Duodenal mucosa (tissue), 2 donors: Measurements from ENCODE around the gene MMP20.

Source experiments
- H3K27ac ChIP-seq: one replicate; pipeline ENCODE4 v1.7.0; 2013; ENCODE audit warnings: low read depth, low read length
- H3K27me3 ChIP-seq, 2 donors: one replicate each; pipeline ENCODE4 v1.7.0; 2013; ENCODE audit warnings: low read length in 2 of 2, control low read depth in 1 of 2; ENCODE audit not compliant: insufficient read depth in 2 of 2, control insufficient read depth in 1 of 2
- H3K36me3 ChIP-seq, 2 donors: one replicate each; pipeline ENCODE4 v1.7.0; 2013; ENCODE audit warnings: low read length in 2 of 2, control low read depth in 1 of 2; ENCODE audit not compliant: insufficient read depth in 2 of 2, control insufficient read depth in 1 of 2
- H3K4me1 ChIP-seq, 2 donors: one replicate each; pipeline ENCODE4 v1.7.0; 2013; ENCODE audit warnings: low read length in 2 of 2, control low read depth in 1 of 2; ENCODE audit not compliant: insufficient read depth in 2 of 2, control insufficient read depth in 1 of 2
- H3K4me3 ChIP-seq, 2 donors: one replicate each; pipeline ENCODE4 v1.7.0; 2013; ENCODE audit warnings: low read length in 2 of 2, low read depth in 1 of 2
- H3K9ac ChIP-seq, 2 donors: one replicate each; pipeline ENCODE4 v1.7.0; 2013; ENCODE audit warnings: low read length in 2 of 2, low read depth in 1 of 2
- H3K9me3 ChIP-seq, 2 donors: one replicate each; pipeline ENCODE4 v1.7.0; 2013; ENCODE audit warnings: low read length in 2 of 2, control low read depth in 1 of 2; ENCODE audit not compliant: control insufficient read depth in 1 of 2

The MMP20 gene

GRCh38 chr11:102625177-102625576 lies at the start of gene MMP20:
MMP20 (minus strand) TSS chr11:102625332; CDS start chr11:102625319, 13 bp downstream.
- Histone ChIP-seq H3K9ac (no peak within 1 kb of the TSS), H3K27me3 (no peaks in the 10 kb centered on the region), H3K9me3 (no peaks in the 10 kb centered on the region), H3K27ac (no peak within 1 kb of the TSS), H3K4me3 (no peak within 1 kb of the TSS), H3K4me1 (no peaks in the 10 kb centered on the region), H3K36me3 (no peaks in the 10 kb centered on the region)

DNA sequence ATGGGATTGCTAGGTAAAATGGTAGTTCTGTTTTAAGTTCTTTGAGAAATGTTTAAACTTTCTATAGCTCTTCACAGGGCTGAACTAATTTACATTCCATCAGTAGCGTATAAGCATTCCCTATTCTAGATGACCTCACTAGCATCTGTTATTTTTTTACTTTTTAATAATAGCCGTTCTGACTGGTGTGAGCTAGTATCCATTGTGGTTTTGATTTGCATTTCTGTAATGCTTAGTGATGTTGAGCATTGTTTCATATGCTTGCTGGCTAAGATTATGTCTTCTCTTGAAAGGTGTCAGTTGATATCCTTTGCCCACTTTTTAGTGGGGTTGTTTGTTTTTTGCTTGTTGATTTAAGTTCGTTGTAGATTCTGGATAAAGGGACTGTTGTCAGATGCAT lies 44.5 kb upstream of the MMP20 start:
- H3K36me3 ChIP-seq = no peaks in the 10 kb centered on the region

GRCh38 chr11:102666331-102666957 lies 41.3 kb upstream of the MMP20 start:
- no peaks in the 10 kb centered on the region for H3K4me1 ChIP-seq
- H3K27ac ChIP-seq = no peak overlapping the region
- no peak overlapping the region for H3K9ac ChIP-seq
- H3K27me3 ChIP-seq = no peaks in the 10 kb centered on the region
- no peak overlapping the region for H3K4me3 ChIP-seq
- H3K9me3 ChIP-seq = no peaks in the 10 kb centered on the region
- no peaks in the 10 kb centered on the region for H3K36me3 ChIP-seq

More for the DNA sequence above, 44.5 kb upstream of the MMP20 start:
- Histone ChIP-seq H3K9me3 (no peaks in the 10 kb centered on the region), H3K4me1 (no peaks in the 10 kb centered on the region), H3K27me3 (no peaks in the 10 kb centered on the region), H3K4me3 (no peak overlapping the region), H3K9ac (no peak overlapping the region), H3K27ac (no peak overlapping the region)

DNA sequence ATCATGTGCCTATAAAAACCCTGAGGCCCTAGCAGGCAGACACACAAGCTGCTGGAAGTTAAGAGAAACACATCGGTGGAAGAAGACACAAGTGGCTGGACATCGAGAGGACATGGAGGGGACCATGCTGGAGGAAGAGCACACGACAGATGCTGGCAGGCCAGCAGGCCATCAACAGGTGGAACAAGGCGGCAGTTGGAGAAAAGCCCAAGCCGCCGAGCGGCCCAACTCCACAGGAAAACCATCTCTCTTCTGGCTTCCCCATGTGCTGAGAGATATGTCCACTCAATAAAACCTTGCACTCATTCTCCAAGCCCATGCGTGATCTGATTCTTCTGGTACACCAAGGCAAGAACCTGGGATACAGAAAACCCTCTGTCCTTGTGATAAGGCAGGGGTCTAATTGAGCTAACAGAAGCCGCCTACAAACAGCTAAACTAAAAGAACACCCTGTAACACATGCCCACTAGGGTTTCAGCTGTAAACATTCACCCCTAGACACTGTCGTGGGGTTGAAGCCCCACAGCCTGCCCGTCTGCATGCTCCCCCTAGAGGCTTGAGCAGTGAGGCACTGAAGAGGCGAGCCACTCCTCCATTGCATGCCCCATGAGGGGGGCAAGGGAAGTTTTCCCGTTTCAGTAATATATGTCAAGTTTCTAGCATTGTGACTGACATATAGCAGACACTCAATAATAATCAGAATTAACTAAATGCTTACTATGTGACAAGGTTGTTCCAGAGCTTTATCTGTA lies 39.0 kb upstream of the MMP20 start:
- no peak overlapping the region for H3K9ac ChIP-seq

GRCh38 chr11:102662607-102663006 lies 37.5 kb upstream of the MMP20 start:
- H3K4me1 ChIP-seq = no peaks in the 10 kb centered on the region
- no peaks in the 10 kb centered on the region for H3K36me3 ChIP-seq
- no peak overlapping the region for H3K27ac ChIP-seq
- no peak overlapping the region for H3K4me3 ChIP-seq
- no peaks in the 10 kb centered on the region for H3K27me3 ChIP-seq
- no peak overlapping the region for H3K9ac ChIP-seq
- no peaks in the 10 kb centered on the region for H3K9me3 ChIP-seq

More for the DNA sequence above, 39.0 kb upstream of the MMP20 start:
- Histone ChIP-seq H3K4me3 (no peak overlapping the region), H3K4me1 (no peaks in the 10 kb centered on the region), H3K9me3 (no peaks in the 10 kb centered on the region), H3K27ac (no peak overlapping the region), H3K27me3 (no peaks in the 10 kb centered on the region), H3K36me3 (no peaks in the 10 kb centered on the region)

DNA sequence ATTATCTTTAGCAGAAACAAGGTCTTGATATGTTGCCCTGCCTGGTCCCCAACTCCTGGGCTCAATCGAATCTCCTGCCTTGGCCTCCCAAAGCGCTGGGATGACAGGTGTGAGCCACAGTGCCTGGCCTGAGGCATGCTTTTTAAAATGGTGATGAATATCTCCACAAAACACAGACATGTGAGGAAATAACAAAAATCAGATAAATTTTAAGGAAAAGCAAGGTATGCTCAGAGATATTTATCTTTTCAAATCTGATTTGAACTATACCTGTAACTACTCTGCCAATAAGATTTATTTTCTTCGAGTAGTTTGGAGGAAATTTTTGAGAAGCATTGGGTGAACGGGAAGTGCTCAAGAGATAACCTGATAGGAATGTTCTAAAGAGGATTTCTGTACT lies 35.9 kb upstream of the MMP20 start:
- Histone ChIP-seq H3K27ac (no peak overlapping the region), H3K4me1 (no peaks in the 10 kb centered on the region), H3K9ac (no peak overlapping the region), H3K9me3 (no peaks in the 10 kb centered on the region), H3K4me3 (no peak overlapping the region), H3K27me3 (no peaks in the 10 kb centered on the region), H3K36me3 (no peaks in the 10 kb centered on the region)

- no peaks in the 10 kb centered on the region for H3K9me3 ChIP-seq
- no peak overlapping the region for H3K9ac ChIP-seq
- H3K27me3 ChIP-seq = no peaks in the 10 kb centered on the region
- H3K4me1 ChIP-seq = no peaks in the 10 kb centered on the region
- no peak overlapping the region for H3K27ac ChIP-seq
- no peaks in the 10 kb centered on the region for H3K36me3 ChIP-seq
- H3K4me3 ChIP-seq = no peak overlapping the region
Measured at GRCh38 chr11:102656528-102656927, 31.4 kb upstream of the MMP20 start.

GRCh38 chr11:102655547-102655946 lies 30.4 kb upstream of the MMP20 start:
- H3K4me3 ChIP-seq = no peak overlapping the region
- H3K36me3 ChIP-seq = no peaks in the 10 kb centered on the region
- H3K4me1 ChIP-seq = no peaks in the 10 kb centered on the region
- no peak overlapping the region for H3K9ac ChIP-seq
- no peak overlapping the region for H3K27ac ChIP-seq
- H3K27me3 ChIP-seq = no peaks in the 10 kb centered on the region
- H3K9me3 ChIP-seq = no peaks in the 10 kb centered on the region

GRCh38 chr11:102654761-102655160 lies 29.6 kb upstream of the MMP20 start:
- Histone ChIP-seq H3K27me3 (no peaks in the 10 kb centered on the region), H3K4me1 (no peaks in the 10 kb centered on the region), H3K9ac (no peak overlapping the region), H3K27ac (no peak overlapping the region), H3K4me3 (no peak overlapping the region), H3K9me3 (no peaks in the 10 kb centered on the region), H3K36me3 (no peaks in the 10 kb centered on the region)

- no peaks in the 10 kb centered on the region for H3K36me3 ChIP-seq
- H3K9ac ChIP-seq = no peak overlapping the region
- no peaks in the 10 kb centered on the region for H3K27me3 ChIP-seq
- H3K9me3 ChIP-seq = no peaks in the 10 kb centered on the region
- H3K27ac ChIP-seq = no peak overlapping the region
- no peak overlapping the region for H3K4me3 ChIP-seq
- no peaks in the 10 kb centered on the region for H3K4me1 ChIP-seq
Measured at GRCh38 chr11:102653744-102654291, 28.7 kb upstream of the MMP20 start.
